Activated naive CD8-positive, alpha-beta T cell treated with anti-CD3 and anti-CD28 coated beads, Interleukin-2, amount 10 ng/mL, durations not matched to agents 7 days and 5 days (primary cell): ENCODE measurements around the gene PTPRG. TPM values are rescaled to one million over a fixed set of nuclear protein-coding genes. Genes with fewer than 3 reads are reported as not detected.

ENCODE experiments used
- ATAC-seq: fragments of 150-1000 bp; cut with Tn5 transposase; one replicate; pipeline ENCODE4 v1.10.0; 2021; ENCODE audit warnings: low read depth, moderate library complexity
- POLR2A ChIA-PET: fragments of 350-600 bp; sonication (Branson Sonifier 250); formaldehyde crosslinking; loops from one replicate; lab custom pipeline; 2021; ENCODE audit warnings: antibody characterized with exemption; lab: Charles Lee
- DNase-seq: peaks from one replicate; pipeline ENCODE4 v3.0.0; 2021
- H3K27ac Mint-ChIP-seq: one replicate; pipeline ENCODE4 v1.8.0; 2022; ENCODE audit warnings: mild to moderate bottlenecking, mixed read lengths
- H3K27me3 Mint-ChIP-seq: one replicate; pipeline ENCODE4 v1.8.0; 2022; ENCODE audit warnings: mild to moderate bottlenecking, moderate library complexity, mixed read lengths
- H3K36me3 Mint-ChIP-seq: one replicate; pipeline ENCODE4 v1.8.0; 2021; ENCODE audit warnings: mild to moderate bottlenecking, mixed read lengths
- H3K4me1 Mint-ChIP-seq: one replicate; pipeline ENCODE4 v1.8.0; 2021; ENCODE audit warnings: mixed read lengths
- H3K4me3 Mint-ChIP-seq: one replicate; pipeline ENCODE4 v1.8.0; 2022; ENCODE audit warnings: mild to moderate bottlenecking, moderate library complexity, mixed read lengths
- H3K9me3 Mint-ChIP-seq: one replicate; pipeline ENCODE4 v1.8.0; 2021; ENCODE audit warnings: mixed read lengths
- total RNA-seq, 2 experiments: library from RNA; stranded (reverse); gene quantifications; one replicate each; pipeline ENCODE4 v1.2.3, GENCODE V29; 2021

Gene PTPRG
- total RNA-seq, 2 experiments from 2014 or later, result not detected

- ATAC-seq, result no peak
- Mint-ChIP-seq H3K27me3 (peaks cover 4% of the 10 kb centered on the region), H3K4me3 (no peak overlapping the region), H3K36me3 (no peaks in the 10 kb centered on the region), H3K27ac (no peak overlapping the region), H3K9me3 (no peaks in the 10 kb centered on the region), H3K4me1 (no peaks in the 10 kb centered on the region)
- DNase-seq, result no peak
- POLR2A ChIA-PET, result no interaction called here
Observed at GRCh38 chr3:62277450-62277849, 716.1 kb downstream of the PTPRG start.

- ATAC-seq, result no peak
- peaks cover 4% of the 10 kb centered on the region for H3K27me3 Mint-ChIP-seq
Observed at GRCh38 chr3:62277986-62278385, 716.6 kb downstream of the PTPRG start.

GRCh38 chr3:62281726-62282125, 720.4 kb downstream of the PTPRG start:
- Mint-ChIP-seq H3K27me3 (no peaks in the 10 kb centered on the region), H3K27ac (no peak overlapping the region), H3K4me3 (no peak overlapping the region), H3K9me3 (no peaks in the 10 kb centered on the region), H3K36me3 (no peaks in the 10 kb centered on the region), H3K4me1 (no peaks in the 10 kb centered on the region)
- ATAC-seq (no peak), DNase-seq (no peak)
- POLR2A ChIA-PET, result no interaction called here

More at GRCh38 chr3:62277986-62278385, 716.6 kb downstream of the PTPRG start:
- Mint-ChIP-seq H3K27ac (no peak overlapping the region), H3K4me1 (no peaks in the 10 kb centered on the region), H3K4me3 (no peak overlapping the region), H3K36me3 (no peaks in the 10 kb centered on the region), H3K9me3 (no peaks in the 10 kb centered on the region)
- POLR2A ChIA-PET, result no interaction called here
- DNase-seq, result no peak

DNA sequence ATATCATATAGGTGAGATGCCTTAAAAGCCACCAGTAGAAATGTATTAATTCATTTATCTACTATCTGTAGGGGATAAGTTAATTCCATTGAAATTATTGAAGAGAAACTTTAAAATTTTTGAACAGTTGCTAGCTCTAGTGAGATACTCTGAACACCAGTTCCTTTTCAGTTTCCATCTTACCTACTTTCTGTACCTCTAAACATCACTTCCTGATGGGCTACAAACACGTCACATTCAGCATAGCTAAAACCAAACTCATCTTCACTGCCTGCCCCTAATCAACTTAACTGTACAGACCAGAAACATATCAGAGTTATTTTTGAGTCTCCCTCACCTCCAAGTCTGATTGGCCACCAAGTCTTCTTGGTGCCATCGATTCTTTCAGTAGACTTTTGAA, 723.1 kb downstream of the PTPRG start:
- no peaks in the 10 kb centered on the region for H3K36me3 Mint-ChIP-seq
- no peaks in the 10 kb centered on the region for H3K9me3 Mint-ChIP-seq
- H3K4me3 Mint-ChIP-seq, result no peak overlapping the region
- no peaks in the 10 kb centered on the region for H3K27me3 Mint-ChIP-seq
- DNase-seq, result no peak
- no peaks in the 10 kb centered on the region for H3K4me1 Mint-ChIP-seq
- ATAC-seq, result no peak
- POLR2A ChIA-PET, result no interaction called here
- H3K27ac Mint-ChIP-seq, result no peak overlapping the region

DNA sequence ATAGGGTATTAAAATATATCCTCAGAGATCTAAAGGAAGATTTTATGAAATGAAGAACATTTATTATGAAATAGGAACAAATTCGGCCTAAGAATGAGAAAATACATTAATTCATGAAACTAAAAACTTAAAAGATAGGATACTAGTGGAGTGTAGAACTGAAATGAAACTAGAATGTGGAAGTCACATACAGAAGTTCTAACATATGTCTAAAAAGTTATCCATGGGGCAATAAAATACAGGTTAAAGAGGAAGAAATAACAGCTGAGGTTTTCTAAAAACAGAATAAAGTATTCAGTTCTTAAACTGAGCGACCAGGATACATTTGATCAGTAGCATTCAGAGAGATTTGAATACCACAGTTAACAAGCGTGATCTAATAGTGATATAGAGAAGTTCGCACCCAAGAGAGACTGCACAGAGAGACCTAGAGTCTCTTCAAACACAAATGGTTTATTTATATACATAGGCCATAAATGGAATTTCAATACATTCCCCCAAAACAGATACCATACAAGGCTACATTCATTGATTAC, 726.1 kb downstream of the PTPRG start:
- no peaks in the 10 kb centered on the region for H3K27me3 Mint-ChIP-seq
- H3K4me1 Mint-ChIP-seq, result no peaks in the 10 kb centered on the region
- no peak overlapping the region for H3K27ac Mint-ChIP-seq
- H3K9me3 Mint-ChIP-seq, result no peaks in the 10 kb centered on the region
- no peaks in the 10 kb centered on the region for H3K36me3 Mint-ChIP-seq
- no peak overlapping the region for H3K4me3 Mint-ChIP-seq
- POLR2A ChIA-PET, result no interaction called here
- DNase-seq (no peak), ATAC-seq (no peak)

DNA sequence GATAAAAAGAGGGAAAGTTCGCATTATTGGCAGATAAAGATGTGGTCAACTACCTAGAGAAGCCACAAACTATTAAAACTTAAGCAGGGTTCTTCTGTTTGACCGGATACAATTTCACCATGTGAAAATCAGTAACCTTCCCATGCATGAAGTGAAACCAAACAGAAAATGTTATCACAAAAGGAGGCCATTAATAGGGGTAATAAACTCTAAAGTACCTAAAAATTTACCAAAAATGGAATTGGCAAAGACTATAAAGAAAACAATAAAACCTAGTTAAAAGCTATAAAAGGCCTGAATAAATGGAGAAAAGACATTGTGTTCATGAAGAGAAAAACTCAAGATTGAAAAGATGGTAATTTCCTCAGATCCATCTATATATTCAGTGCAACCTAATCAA, 728.6 kb downstream of the PTPRG start:
- no peaks in the 10 kb centered on the region for H3K4me1 Mint-ChIP-seq
- POLR2A ChIA-PET, result no interaction called here
- no peak for DNase-seq

GRCh38 chr3:62293051-62293780, 731.8 kb downstream of the PTPRG start:
- Mint-ChIP-seq H3K27ac (no peak overlapping the region), H3K4me1 (no peaks in the 10 kb centered on the region), H3K36me3 (no peaks in the 10 kb centered on the region), H3K4me3 (no peak overlapping the region), H3K9me3 (no peaks in the 10 kb centered on the region), H3K27me3 (no peaks in the 10 kb centered on the region)
- DNase-seq (no peak), ATAC-seq (no peak)
- POLR2A ChIA-PET, result no interaction called here

More for the DNA sequence above, 728.6 kb downstream of the PTPRG start:
- no peaks in the 10 kb centered on the region for H3K27me3 Mint-ChIP-seq
- ATAC-seq, result no peak
- H3K9me3 Mint-ChIP-seq, result no peaks in the 10 kb centered on the region
- H3K27ac Mint-ChIP-seq, result no peak overlapping the region
- H3K36me3 Mint-ChIP-seq, result no peaks in the 10 kb centered on the region
- H3K4me3 Mint-ChIP-seq, result no peak overlapping the region

GRCh38 chr3:62295571-62295970, 734.2 kb downstream of the PTPRG start:
- no peak for DNase-seq
- Mint-ChIP-seq H3K4me3 (no peak overlapping the region), H3K9me3 (no peaks in the 10 kb centered on the region), H3K27ac (no peak overlapping the region), H3K27me3 (no peaks in the 10 kb centered on the region), H3K36me3 (no peaks in the 10 kb centered on the region), H3K4me1 (no peaks in the 10 kb centered on the region)
- POLR2A ChIA-PET, result no interaction called here
- ATAC-seq, result no peak

DNA sequence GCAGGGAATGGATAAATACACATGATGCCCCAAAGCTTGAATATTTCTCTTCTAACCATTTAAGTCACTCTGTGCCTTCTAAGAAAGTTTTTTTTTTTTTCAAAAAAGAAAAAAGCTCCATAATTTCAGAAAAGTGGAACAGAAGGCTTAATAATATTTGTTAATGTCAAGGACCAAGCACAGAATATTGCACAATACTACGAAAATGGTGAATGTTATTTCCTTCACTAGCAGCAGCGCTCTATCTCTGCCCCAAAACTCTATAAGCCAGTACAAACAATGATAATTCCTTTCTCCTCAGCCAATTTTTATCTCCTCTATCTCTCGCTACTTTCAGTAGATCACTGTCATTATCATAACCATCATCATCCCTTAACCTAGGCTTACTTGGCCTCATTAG, 739.2 kb downstream of the PTPRG start:
- no peaks in the 10 kb centered on the region for H3K36me3 Mint-ChIP-seq
- POLR2A ChIA-PET, result no interaction called here
- no peaks in the 10 kb centered on the region for H3K27me3 Mint-ChIP-seq
- no peaks in the 10 kb centered on the region for H3K4me1 Mint-ChIP-seq
- peaks cover 3% of the 10 kb centered on the region for H3K9me3 Mint-ChIP-seq
- no peak for ATAC-seq
- H3K27ac Mint-ChIP-seq, result no peak overlapping the region
- no peak for DNase-seq
- no peak overlapping the region for H3K4me3 Mint-ChIP-seq

DNA sequence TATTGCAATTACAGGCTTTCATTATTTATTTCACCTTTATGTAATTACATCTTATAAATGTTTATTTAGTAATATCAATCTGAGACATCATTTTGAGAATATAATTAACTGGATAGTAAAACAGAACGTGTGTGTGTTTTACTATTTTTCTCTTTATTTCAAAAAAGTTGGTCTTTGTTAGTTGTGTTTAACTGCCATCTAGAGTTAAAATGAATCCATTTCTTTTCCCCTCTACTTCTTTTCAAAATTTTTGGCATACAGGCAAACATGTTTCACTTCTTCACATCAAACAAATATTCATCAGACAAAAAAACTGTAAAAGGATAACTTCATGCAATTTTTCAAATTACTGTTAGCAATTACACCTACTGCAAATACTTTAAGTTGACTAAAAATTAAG, 750.8 kb downstream of the PTPRG start:
- no peak overlapping the region for H3K4me3 Mint-ChIP-seq

DNA sequence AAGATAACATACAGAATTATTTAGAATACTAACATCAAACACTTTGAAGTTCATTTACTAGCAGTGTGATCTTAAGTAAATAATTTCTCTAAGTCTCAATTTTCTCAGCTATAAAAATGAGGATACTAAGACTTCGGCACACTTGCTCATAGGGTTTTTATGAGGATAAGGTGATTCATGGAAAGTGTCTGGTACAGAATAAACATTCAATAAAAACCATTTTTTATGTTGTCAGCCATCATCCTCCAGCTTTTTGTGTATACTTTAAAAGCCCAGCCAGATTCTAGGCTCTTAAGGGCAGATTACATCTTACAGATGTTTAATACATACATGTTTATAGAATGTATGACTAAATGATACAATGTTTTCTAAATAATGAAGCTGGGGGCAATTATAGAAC, 755.2 kb downstream of the PTPRG start:
- Mint-ChIP-seq H3K27me3 (peaks cover 18% of the 10 kb centered on the region), H3K9me3 (peaks cover 11% of the 10 kb centered on the region), H3K27ac (no peak overlapping the region), H3K4me1 (no peaks in the 10 kb centered on the region), H3K4me3 (no peak overlapping the region), H3K36me3 (peaks cover 13% of the 10 kb centered on the region)
- ATAC-seq (no peak), DNase-seq (no peak)
- POLR2A ChIA-PET, result no interaction called here

More for the DNA sequence above, 750.8 kb downstream of the PTPRG start:
- DNase-seq (no peak), ATAC-seq (no peak)
- H3K9me3 Mint-ChIP-seq, result no peaks in the 10 kb centered on the region
- H3K27me3 Mint-ChIP-seq, result no peaks in the 10 kb centered on the region
- POLR2A ChIA-PET, result no interaction called here
- no peak overlapping the region for H3K27ac Mint-ChIP-seq
- H3K4me1 Mint-ChIP-seq, result no peaks in the 10 kb centered on the region
- no peaks in the 10 kb centered on the region for H3K36me3 Mint-ChIP-seq

- POLR2A ChIA-PET, result no interaction called here
- H3K4me1 Mint-ChIP-seq, result no peaks in the 10 kb centered on the region
- peak overlapping the region; percentile 92 for H3K4me3 Mint-ChIP-seq
- peaks cover 13% of the 10 kb centered on the region for H3K36me3 Mint-ChIP-seq
- peaks cover 18% of the 10 kb centered on the region for H3K27me3 Mint-ChIP-seq
- H3K9me3 Mint-ChIP-seq, result peaks cover 11% of the 10 kb centered on the region
- no peak for DNase-seq
- ATAC-seq, result no peak
- H3K27ac Mint-ChIP-seq, result peak overlapping the region; percentile 93
Observed at GRCh38 chr3:62318365-62318751, 757.0 kb downstream of the PTPRG start.

GRCh38 chr3:62318752-62319569, 757.6 kb downstream of the PTPRG start:
- Mint-ChIP-seq H3K27me3 (peaks cover 18% of the 10 kb centered on the region), H3K27ac (peak overlapping the region; percentile 93), H3K36me3 (peaks cover 13% of the 10 kb centered on the region), H3K4me1 (no peaks in the 10 kb centered on the region), H3K9me3 (peaks cover 11% of the 10 kb centered on the region), H3K4me3 (peak overlapping the region; percentile 92)
- POLR2A ChIA-PET, result no interaction called here
- ATAC-seq (peak; percentile 95), DNase-seq (peak; percentile 69)
